Middle frontal gyrus (tissue), 1 donor: Measurements from ENCODE around the gene C6orf62.
"Not testable (repeated sequence)": the region's sequence is repeated elsewhere in the genome, so short reads cannot be mapped to it uniquely, and the experiment has no call there.

Experiments
- DNase-seq: peaks from one replicate; pipeline ENCODE4 v3.0.0-alpha.2; 2015; ENCODE audit warnings: low spot score; ENCODE audit errors: extremely low spot score

C6orf62 gene

DNA sequence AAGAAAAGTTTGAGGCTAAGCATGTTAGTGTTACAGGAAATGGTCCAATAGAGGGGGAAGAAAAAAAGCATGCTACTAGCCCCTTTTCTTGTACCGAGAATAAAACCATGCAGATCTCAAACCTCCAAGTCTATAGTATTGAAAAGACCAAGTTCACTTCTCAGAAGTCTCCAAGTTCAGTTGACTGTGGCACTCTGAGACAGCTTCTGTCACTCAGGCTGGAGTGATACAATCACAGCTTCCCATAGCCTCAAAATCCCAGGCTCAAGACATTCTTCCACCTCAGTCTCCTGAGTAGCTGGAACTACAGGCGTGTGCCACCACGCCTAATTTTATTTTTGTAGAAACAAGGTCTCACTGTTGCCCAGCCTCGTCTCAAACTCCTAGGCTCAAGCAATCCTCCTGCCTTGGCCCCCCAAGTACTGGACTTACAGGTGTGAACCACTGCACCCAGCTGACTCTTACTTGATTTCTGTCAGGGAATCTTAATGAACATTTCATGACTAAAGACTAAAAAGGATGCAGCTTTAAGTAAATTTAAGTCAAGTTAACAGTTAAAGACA is 16.2 kb downstream of the C6orf62 start:
- DNase-seq: no peak

GRCh38 chr6:24699521-24700359 is 19.2 kb downstream of the C6orf62 start:
- no peak for DNase-seq

- no peak for DNase-seq
These were observed 22.9 kb downstream of the C6orf62 start for GRCh38 chr6:24696097-24696496.

- DNase-seq: not testable (repeated sequence)
These were observed 23.3 kb downstream of the C6orf62 start for GRCh38 chr6:24695635-24696034.

- DNase-seq: no peak
These were observed 24.8 kb downstream of the C6orf62 start for GRCh38 chr6:24694198-24694597.

- DNase-seq: no peak
These were observed 25.9 kb downstream of the C6orf62 start for GRCh38 chr6:24692848-24693592.

DNA sequence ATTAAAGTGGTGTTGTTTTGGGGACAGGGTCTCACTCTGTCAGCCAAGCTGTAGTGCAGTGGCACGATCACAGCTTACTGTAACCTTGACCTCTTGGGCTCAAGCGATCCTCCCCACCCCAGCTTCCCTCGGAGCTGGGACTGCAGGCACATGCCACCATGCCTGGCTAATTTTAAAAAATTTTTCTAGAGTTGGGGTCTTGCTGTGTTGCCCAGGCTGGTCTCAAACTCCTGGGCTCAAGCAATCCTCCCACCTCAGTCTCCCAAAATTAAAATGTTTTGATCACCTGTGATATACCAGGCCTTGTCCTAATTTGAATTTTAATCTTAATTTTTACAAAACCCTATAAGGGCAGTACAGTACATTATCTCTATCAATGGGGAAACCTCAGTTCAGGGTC is 26.5 kb downstream of the C6orf62 start:
- no peak for DNase-seq

DNA sequence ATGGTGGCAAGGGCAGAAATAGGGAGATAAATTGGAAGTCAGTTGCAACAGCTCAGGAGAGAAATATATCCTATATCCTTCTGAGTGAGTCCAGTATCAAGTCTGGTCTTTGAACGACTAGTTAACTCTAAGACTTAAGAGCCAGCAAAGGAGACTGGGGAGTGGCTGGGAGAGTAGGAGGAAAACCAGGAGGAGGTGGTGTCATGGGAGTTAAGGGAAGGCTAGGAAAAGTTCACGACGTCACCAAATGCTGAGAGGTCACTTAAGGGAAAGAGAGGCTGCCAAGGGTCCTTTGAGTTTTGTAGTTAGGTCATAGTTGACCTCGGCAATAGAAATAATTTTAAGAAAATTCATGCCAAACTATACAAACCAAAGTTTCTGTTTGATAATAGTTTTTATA is 27.0 kb downstream of the C6orf62 start:
- DNase-seq: no peak

DNA sequence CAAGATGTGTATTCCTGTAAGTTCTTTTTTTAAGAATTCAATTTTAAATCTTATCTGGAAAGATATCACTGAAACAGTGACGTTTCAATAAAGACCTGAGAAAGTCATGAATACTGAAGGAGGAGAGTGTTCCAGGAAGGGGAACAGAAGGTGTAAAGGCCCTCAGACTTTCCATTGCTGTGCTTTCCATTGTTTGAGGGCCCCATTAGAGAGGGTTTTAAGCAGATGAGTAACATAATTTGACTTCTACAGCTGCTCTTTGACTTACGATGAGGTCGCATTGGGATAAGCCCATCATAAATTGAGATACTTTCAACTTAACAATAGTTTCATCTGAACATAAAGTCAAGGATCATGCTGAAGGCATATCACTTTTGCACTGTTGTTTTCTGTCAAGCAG is 27.4 kb downstream of the C6orf62 start:
- no peak for DNase-seq

GRCh38 chr6:24690593-24690992 is 28.4 kb downstream of the C6orf62 start:
- DNase-seq: no peak

DNA sequence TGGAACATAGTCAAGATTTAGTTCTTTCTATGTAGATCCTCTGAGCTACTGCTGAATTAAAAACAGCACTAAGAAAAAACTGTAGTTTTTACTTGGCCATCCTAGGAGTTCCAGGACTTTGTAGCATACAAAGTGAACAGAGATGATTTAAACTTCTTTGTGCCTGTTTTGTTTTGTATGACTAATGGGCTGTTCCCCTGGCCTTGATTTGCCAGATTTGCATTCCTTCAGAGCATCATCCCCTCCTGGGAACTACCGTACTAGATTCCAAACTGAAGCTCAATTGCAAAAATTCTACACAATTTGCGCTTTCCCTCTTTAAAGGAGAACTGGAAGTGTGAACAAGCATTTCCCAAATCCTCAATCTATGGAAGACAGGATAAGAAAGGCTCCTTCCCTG is 29.0 kb downstream of the C6orf62 start:
- no peak for DNase-seq

DNA sequence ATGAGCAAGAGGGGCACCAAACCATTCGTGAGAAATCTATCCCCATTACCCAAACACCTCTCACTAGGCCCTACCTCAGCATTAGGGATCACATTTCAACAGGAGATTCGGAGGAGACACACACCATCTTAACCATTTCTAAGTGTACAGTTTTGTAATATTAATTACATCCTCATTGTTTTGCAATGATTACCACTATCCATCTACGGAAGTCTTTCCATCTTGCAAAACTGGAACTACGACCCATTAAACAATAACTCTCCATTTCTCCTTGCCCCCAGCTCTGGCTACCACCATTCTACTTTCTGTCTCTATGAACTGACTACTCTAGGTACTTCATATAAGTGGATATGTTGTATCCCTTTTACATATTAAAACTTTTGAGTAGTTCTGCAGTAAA is 32.0 kb downstream of the C6orf62 start:
- DNase-seq: no peak

DNA sequence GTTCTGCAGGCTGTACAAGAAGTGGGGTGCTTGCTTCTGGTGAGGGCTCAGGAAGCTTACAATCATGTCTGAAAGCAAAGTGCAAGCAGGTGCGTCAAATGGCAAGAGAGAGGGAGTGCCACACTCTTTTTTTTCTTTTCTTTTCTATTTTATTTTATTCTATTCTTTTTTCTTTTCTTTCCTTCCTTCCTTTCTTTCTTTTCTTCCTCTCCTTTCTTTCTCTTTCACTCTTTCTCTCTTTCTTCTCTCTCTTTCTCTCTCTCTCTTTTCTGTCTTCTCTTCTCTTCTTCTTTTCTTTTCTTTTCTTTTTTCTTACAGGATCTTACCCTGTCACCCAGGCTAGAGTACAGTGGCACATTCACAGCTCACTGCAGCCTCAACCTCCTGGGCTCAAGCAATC is 32.5 kb downstream of the C6orf62 start:
- no peak for DNase-seq

- no peak for DNase-seq
These were observed 35.4 kb downstream of the C6orf62 start for GRCh38 chr6:24683297-24684296.

DNA sequence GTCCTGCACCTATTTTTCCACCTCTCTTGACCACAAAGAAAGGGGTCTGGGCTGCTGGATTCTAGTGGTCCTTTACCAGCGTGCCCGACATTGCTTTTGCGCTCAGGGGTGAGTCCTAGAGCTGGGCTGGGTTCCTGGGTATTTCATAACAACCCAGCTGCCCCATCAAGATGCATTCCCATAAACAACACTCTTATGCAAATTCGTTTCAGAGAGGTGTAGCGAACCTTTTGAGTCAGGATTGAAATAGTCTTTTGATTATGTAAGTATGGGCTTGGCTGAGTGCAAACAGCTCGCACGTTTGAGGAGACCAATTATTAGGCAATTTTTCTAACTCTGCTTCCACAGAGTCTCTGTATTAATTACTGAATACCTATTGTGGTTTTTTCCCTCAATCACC is 38.4 kb downstream of the C6orf62 start:
- no peak for DNase-seq

- not testable (repeated sequence) for DNase-seq
These were observed 40.1 kb downstream of the C6orf62 start for GRCh38 chr6:24678792-24679352.

DNA sequence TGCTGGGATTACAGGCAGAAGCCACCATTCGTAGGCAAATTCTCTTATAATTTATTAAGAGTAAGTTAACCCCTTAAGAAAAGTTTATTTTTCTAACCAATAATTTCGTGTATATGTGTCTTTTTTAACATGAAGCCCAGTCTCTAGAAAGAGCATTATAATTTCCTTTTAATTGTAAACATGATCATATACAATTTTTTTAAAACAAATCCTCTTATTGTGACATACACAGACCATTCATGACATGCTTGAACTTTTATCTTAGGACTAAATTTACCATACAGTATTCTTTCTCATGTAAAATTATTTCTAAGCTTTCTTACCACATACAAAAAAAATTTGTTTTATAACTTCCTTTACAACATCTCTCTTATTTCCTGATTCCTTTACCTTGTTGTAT is 45.3 kb downstream of the C6orf62 start:
- DNase-seq: no peak

- no peak for DNase-seq
These were observed 46.3 kb downstream of the C6orf62 start for GRCh38 chr6:24672620-24673182.

GRCh38 chr6:24671077-24671476 is 47.9 kb downstream of the C6orf62 start:
- DNase-seq: not testable (repeated sequence)

DNA sequence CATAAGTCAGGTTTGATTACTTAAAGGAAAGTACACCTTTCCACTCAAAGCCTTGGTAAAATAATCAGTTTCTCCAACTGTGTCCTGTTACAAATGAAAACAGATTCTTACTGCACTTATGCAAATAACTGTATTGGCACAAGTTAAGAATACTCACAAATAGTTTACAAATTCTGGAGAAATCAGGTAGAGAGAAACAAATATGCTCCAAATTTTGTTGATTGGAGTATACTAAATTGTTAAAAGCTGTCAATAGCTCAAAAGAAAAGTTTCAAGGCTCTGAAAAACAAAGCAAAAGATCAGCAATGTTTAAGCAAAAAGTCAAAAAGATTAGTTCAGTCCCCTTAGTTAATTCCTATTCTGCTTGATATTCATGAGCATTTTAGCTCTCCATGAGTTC is 48.5 kb downstream of the C6orf62 start:
- not testable (repeated sequence) for DNase-seq

- DNase-seq: no peak
These were observed 50.0 kb downstream of the C6orf62 start for GRCh38 chr6:24668997-24669361.
